Stimulated activated CD8-positive, alpha-beta memory T cell treated with anti-CD3 and anti-CD28 coated beads, Interleukin-4, amount 100 ng/mL, for 1 hour (primary cell): ENCODE data around the gene MEGF6.
A peak's percentile ranks its signal among the peaks of the same experiment; 100 is the strongest.

Experiments used
- DNase-seq, 2 donors: peaks; one replicate each; pipeline ENCODE4 v3.0.0-alpha.2; 2020; ENCODE audit warnings: low read depth in 2 of 2, low spot score in 1 of 2

Gene MEGF6

DNA sequence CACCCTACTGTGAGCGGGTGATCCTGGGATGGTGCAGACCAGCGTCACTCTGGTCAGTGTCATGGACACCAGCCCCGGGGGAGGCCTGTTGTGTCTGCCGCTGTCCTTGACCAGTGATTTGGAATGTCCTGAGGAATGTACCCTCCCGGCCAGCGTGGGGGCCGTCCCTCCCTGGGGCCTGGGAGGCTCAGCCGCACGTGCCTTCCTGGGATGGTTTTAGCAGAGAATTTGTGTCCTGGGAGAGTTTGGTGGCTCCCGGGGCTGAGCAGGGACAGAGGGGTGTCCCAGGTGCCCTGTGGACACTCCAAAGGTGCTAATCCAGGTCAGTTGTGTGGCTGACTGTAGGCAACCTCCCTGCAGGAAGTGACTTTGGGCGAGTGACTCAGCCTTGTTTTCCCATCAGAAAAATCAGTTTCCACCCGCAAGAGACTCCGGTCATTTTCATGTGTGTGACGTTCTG, 150.6 kb downstream of the MEGF6 start:
- no peak for DNase-seq

DNA sequence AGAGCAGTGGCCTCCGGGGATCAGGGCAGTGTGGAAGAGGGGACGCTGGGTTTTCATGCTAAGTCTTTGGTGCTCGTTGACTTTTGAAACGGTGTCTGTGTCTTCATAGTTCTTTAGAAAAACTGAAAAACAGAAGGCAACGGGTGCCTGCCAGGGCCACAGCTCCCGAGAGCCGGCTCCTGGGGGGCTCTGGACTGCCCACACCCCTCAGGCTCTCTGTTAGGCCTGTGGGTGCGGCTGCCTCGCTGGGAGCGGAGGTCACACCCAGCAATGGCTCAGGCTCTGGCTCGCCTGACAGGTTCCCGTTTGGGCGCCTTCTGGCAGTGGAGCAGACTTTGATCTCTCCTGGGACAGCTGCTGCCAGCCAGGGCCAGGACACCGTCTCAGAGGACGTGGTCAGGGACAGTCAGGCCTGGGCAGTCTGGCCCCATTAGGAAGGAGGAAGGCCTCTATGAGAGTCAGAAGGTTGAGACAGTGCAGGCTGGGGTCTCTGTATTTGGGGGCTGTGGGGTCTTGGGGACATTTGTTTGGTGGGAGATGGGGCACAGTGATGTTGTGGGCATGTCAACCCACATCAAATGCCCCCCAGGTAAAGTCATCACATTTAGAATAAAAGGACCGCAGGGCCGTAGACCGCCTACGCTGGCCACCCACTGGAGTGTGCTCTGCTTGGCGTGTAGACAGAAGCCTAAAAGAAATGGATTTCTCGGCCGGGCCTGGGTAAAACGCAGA, 151.2 kb downstream of the MEGF6 start:
- no peak for DNase-seq

DNA sequence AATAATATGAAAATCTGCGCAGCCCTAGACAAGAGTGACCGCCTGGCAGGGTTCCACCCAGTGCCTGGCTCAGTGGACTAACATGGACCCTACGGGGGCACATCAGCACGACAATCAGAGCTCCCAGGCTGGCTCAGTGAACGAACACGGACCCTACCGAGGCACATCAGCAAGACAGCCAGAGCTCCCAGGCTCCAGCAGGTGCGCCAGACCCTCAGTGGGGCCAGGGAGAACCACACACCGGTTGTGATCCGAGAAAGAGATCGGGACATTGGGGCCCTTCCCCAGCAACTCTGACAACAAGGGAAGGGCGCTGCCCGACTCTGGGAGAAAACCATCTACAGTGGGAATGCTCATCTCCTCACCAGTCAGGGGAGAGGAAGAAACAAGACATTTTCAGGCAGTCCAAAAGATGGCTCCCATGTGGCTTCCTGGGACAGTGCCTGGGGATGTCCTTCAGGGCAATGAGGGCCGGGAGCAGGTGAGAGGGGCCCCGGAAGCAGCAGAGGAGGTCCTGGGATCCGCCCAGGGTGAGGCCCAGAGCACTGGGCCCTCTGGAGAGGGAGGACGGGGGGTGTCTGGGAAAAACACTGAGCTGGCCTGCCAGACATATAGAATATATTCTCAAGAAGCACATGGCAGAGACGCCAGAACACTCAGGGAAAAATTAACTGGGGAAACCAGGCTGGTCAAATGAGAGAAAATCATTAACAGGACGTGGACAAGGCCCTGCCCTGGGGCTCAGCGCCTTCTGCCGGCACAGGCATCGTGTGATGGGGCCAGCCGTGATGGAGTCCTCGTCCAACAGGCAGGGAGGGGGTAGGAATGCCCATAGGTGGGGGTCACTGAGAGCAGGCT, 152.0 kb downstream of the MEGF6 start:
- no peak for DNase-seq

DNA sequence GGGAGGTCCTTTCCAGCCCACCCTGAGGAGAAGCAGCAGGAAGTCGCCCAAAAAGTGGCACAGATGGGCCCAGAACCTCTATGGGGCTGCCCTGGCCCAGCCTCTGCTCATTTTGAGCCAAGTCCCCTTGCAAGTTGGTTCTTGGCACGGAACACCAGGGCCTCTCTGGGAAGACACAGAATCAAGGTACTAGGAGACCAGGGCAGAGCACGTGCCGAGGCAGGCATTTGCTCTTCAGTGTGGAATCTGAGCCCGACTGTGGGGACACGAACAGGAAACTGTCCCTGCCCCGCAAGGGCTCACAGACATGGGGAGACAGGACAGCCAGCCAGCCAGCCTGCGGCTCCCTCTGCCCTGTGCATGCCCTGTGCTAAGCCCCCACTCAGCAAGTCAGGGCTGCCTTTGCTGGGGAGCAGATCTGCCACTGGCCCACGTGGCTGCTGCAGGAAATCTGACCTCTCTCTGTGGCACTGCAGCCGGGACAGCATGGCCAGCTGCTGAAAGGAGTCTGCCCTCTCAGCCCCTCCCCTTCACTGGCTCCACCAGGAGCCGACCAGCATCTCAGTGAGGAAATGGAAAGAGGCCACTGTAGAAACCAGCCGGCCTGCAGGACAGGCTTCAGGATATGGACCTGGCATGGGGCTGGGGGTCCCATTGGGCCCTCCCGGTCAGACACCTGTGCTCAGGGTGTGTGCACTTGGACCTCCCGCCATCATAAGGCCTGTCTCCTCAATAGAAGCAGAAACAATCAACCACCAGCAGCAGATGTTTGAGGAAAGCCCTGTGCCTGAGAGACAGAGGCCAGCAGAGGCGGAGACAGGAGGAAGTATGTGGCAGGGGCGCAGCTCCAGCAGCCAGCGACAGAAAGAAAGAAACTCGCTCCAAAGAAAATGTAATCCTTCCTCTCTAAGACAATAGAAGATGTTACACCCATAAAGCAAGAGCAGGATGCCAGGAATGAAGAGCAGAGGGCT, 153.1 kb downstream of the MEGF6 start:
- DNase-seq = no peak

DNA sequence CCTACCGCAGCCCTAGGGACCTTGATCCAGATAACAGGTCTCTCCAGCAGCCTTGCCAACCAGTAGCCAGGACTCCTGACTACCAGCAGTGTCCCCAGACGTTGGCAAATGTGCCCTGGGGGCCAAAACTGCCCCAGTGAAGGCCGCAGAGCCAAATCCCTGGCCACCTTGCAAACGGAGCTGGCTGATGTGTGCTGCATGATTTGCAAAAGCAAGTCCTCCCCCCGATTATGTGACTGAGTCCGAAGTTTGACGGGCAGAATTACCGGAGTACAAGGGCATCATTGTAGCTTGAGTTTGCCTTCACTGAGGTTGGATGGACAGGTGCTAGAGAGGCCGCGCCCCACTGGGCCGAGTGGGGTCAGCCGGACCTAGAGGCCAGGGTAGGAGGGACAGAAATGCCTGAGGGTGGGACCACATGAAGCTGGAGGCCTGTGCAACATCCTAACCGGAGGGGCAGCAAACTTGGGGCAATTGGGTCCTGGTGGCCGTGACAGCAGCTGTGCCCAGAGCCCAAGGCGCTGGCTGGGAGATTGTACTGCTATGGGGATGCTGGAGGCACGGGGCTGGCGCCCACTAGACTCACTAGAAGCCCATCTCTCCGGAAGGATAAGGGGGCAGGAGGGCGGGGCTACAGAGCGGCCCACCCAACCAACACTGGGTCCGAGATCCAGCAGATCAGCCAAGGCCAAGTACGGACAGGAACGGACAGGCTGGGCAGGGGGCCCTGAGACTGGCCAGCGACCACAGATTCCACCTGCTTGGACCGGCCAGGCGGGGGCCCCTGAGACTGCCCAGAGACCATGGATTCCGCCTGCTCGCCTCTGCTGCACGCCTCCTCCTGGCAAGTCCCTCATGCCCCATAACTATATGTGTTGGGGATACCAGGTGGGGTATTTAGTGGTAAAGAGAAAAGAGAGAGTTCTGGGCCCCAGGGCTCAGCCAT, 154.1 kb downstream of the MEGF6 start:
- no peak for DNase-seq

DNA sequence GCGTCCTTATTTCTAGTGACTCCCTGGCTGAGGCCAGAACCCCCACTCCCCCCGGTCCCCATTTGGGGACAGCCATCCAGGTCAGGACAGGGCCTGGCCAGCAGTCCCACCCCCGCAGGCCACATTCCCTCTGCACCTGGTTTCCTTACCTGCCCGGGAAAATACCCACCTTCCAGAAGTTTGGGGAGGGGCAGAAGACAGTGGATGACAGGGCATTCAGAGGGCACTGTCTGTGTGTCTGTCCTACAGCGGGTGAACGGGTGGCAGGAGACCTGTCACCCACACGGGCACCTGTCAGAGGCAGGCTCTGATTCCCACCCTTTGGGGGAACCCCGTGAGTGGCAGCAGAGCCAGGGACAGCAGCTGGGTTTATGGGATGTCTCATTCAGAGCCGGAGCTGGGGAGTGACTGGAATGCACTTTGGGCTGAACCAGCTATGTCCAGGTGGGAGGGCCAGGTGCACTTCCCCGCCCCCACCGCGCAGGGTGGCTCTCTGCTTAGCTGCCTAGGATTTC, 154.8 kb downstream of the MEGF6 start:
- no peak for DNase-seq

DNA sequence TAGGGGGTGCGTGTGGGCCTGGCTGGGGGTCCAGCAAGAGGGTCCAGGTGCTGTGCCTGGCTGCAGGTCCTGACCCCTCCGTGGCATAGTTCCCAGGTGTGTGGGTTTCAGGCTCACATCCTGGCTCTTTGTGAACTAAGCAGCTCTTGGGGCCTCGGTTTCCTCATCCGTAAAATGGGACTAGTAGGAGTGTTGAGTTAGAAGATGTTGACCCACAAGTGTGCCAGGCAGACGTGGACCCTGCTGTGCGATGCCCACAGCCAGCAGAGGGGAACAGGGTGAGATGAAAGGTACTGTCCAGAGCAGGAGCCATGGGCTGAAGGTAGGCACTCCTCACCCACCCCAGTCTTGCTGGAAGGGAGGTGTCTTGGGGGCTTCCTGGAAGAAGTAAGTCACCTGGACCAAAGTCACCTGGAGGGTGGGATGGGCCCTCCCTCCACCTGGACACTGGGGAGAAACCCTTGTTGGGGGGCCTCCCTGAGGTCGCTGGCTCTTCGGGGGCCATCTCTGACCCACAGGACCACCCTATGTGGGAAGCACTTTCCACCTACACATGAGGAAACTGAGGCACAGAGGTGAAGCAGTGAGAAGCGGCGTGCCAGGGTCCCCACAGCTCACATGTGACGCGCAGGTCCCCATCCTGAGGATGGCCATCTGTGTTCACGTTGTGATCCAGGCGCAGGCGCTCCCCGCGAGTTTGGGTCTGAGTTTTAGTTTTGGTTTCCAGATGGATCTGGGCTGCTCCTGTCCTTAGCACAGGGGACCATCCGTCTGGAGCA, 155.4 kb downstream of the MEGF6 start:
- DNase-seq = no peak

DNA sequence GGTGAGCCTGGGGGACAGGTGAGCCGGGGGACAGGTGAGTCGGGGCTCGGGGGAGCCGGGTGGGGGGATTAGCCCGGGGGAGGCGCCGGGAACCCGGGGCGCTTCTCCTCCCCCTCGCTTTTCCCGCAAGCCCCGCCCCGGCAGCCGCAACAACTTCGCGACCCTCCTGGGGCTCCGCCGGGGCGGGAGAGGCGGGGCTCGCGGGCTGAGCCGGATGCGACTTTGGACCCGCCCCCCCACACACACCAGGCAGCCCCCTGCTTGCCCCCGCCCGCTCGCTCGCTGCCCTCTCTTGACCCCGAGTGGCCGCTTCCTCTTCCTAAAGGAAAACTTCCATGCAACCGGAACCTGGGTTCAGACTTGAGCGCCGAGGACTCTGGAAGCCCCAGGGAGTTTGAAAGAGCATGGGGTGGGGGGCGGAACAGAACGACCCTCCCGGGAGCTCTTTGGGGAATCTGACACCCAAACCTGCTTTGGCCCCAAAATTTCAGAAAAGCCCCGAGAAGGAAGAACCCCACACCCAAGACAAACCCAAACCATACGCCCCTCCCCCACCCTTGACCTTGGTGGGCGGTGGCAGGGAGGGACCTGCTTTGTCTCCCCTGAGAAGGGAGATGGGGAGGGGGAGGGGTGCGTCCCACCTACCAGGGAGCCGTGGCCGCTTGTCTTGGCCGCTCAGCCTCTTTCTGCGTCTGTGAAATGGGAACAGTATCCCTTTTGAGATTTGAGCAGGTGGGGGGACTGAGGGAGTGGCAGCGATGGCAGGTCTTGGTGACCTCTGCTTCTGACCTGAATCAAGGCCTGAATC, 156.3 kb downstream of the MEGF6 start:
- DNase-seq = no peak

DNA sequence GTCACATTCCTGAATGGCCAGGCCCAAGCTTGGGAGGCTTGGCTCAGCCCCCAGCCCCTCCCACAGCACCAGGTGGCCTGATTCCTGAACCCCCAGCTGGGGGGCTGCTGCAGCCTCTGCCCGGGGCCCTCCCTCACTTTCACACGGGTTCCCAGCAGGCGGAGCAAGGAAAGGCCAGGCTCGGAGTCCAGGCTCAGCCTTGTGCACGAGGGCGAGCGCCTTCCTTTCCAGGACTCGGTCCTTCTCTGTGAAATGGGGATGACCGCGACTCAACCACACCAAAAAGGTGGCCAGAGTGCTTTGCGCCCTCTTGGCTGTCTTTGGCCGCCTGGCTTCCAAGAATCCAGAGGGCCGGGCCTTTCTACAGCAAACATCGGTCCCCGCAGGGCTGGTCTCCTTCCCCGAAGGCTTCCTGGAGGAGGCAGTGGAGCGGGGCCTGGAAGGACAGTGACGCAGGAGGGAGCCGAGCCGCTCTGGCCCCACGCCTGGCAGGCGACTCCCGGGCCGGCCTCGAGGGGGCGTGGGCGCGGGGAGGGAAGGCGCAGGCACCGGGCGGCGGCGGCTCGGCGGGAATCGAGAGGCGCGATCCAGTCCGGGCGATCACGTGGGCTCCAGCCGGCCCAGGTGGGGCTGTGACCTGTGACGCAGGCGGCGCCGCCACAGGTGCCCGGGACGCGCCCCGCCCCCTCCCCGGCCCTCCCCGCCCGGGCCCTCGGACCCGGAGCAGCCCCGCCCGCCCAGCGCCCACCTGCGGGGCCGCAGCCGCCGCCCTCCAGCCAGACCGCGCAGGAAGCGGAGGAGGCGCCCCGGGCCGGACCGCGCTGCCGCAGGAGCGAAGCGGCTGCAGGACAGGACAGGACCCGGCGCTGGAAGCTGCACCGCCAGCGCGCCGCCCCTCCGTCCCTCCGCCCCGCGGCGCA, 157.2 kb downstream of the MEGF6 start, which contains the start of gene ARHGEF16:
ARHGEF16 (plus strand) TSS at position 775 of the 920 bp plus-strand sequence. CDS start 8,420 bp downstream, outside the sequence.
- no peak for DNase-seq

DNA sequence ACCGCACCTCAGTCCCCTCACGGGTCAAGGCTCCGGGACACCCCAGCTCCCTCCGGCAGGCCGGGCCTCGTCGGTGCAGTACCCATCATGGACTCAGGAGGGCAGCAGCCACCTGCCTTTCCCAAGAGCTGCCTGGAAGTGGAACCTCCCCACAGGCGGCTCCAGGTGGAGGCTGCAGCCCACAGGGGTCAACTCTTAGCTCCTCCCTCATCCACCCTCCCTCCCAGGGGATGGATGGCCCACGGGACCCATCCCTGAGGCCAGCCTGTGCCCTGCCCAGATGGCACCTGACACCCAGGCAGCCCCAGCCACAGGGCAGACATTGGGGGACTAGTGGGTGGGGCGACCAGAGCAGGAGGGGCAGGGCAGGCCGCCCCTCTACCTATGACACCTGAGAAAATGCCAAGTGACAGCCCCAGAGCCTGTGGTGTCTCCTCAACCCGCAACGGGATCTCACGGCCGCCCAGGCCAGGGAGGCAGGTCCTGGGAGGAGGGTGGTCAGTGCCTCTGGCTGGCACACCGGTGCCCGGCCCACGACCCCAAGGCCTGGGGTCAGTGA, 158.0 kb downstream of the MEGF6 start:
- peak; percentile 31 to 45 for DNase-seq

DNA sequence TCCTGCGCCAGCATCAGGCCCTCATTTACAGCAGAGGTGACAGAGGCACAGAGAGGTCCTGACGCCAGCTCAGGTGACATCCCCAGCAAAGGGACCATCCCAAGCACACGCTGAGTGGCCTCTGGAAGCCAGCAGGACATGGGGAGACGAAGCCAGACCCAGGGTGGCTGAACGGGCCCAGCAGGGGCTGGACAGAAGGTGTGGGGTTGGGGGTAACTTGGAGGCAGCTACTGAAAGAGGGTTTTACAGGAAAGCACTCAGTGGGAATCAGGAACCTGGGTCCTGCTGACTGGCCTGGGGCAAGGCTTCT, 158.5 kb downstream of the MEGF6 start:
- no peak for DNase-seq

DNA sequence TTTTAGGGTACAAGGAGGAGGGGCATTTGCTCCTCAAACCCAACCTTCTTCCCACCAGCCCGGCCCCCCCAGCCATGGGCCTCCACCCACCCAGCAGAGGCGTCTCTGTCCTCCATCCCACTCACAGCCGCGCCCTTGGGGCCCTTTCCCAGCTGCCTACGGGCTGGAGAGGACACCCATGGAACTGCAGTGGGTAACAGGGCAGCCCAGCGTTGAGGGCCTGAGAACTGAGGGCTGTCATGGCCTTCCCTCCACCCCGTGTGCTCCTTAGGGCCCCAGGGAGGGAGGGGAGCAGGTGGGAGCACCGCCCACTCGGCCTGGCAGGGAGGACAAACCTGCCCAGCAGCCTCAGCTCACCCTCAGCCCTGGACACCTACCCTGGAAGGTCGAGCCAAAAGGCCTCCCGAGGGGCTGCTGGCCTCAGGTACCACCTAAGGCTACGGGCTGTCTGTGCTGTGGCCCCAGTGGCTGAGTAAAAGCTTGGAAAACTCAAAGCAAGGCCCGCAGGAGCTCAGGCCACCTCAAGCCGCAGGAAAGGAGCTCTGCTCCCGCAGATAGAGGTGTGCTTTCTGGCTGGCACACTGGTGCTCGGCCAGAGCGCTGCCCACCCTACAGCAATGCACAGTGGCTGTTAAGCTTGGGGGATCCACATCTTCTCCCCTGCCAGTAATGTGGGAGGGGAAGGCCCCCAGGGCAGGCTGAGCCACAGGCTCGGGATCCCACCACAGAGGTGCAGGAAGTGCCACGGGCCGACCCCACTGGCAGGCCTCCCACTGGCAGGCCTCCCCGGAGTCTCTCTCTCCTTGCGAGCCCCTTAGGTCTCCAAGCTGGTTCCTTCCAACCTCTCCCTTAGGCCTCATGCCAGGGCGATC, 159.1 kb downstream of the MEGF6 start:
- DNase-seq = no peak

DNA sequence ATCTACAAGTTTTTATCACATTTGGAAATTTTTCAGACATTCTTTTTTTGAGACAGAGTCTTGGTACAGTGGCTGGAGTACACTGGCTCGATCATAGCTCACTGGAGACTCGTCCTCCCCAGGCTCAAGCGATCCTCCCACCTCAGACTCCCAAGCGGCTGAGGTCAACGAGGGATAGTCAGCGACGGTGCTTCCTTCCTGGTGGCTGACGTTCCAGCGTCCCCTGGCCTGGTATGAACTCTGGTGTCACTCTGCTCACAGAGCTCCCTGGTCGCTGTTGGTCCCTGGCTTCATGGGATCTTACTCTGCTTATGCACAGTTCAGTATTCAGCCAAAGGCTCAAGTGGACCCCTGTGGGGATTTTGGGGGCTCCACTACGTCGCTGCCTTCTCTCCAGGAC, 160.3 kb downstream of the MEGF6 start:
- DNase-seq = no peak

DNA sequence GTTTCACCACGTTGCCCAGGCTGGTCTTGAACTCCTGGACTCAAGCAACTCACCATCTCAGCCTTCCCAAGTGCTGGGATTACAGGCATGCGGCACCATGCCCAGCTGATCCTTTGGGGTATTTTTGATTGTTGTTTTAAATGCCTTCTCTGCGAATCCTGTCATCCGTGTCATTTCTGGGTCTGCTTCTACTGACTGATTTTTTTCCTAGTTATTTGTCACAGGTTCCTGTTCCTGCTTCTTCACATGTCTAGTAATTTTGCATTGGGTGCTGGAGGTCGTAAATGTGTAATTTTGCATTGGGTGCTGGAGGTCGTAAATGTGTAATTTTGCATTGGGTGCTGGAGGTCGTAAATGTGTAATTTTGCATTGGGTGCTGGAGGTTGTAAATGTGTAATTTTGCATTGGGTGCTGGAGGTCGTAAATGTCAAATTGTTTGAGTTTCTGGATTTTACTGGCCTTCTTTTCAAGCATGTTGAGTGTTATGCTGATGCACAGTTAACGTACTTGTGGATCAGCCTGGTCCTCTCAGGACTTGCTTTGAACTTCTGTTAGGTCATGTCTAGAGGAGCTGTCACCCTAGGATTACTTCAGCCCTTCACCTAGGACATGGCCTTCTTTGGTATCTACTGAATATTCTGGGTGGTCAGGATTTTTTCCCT, 161.0 kb downstream of the MEGF6 start:
- no peak for DNase-seq

DNA sequence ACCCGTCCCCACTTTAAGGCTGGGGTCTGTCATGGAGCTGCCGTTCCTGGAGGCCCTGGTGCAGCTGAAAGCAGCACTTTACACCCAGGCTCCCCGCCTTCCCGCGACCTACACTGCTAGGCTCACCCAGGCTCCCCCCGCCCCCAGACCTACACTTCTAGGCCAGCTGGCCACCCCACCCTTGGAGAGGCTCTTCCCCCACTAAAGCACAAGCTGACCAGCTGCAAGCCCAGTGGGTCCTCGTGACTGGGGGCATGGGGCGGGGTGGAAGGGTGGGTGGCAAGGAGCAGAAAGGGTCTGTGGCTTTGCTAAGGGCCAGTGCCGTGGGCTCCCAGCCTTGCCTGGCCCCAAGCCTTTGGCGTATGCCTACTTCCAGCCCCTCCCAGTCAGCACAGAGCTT, 166.6 kb downstream of the MEGF6 start:
- DNase-seq = no peak
